ENCODE data around the gene FN3KRP. TPM values are rescaled to one million over a fixed set of nuclear protein-coding genes. Genes with fewer than 3 reads are reported as not detected.

FN3KRP gene
- total and polyA plus RNA-seq, 10 of the 15 experiments (the other 5 are each of a cell fraction or from before 2014, with no cell fraction given) = 1.8 to 50.5 (median 26.5) TPM

DNA sequence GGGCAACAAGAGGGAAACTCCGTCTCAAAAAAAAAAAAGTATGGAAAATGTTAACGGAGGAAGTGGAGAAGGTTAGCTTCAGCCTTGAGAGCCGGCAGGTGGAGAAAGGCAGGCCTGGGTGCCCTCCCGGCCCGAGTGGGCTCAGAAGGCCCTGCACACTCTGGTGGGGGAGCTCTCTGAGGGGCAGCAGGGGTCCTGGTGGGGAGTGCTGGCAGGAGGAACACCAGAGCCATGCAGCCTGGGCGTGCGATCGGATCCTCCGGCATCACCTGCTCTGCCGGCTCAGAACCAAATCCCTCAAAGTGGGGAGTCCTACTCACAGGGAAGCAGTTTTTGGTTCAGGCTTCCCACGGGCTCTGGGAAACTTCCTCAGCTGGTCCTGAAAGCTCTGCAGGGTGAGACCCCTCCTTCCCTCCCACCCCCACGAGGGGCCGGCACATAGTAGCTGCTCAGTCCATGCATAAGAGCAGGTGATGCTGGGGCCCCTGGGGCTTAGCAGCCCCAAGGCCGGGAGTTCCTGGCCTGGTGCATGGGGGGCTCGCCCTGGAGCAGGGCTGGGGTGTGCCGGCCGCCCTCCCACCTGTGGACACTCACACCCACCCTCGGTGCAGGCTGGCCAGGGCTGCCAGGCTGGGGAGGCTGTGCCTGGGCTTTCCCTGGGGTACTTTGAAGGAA lies 20.1 kb downstream of the FN3KRP start:
- no peak for ATAC-seq
- in situ Hi-C loops (cut with MboI) = no loop called here

More for the DNA sequence above, 20.1 kb downstream of the FN3KRP start:
- no peaks in the 10 kb centered on the region for H3K27me3 ChIP-seq (replicated peaks in 1 of 2; ENCODE audit: control insufficient read depth in 2 of 2, insufficient read depth in 2 of 2, low read length in 1 of 2)
- no peak overlapping the region for H3K4me2 ChIP-seq (ENCODE audit: control insufficient read depth, insufficient read depth)
- H2AFZ ChIP-seq (ENCODE audit: control insufficient read depth, low read depth, low read length) = no peak overlapping the region
- H4K20me1 ChIP-seq (ENCODE audit: control insufficient read depth, insufficient read depth) = no peaks in the 10 kb centered on the region
- POLR2A ChIA-PET = no interaction called here
- no peak overlapping the region for H3K9ac ChIP-seq (ENCODE audit: control insufficient read depth, insufficient read depth, low read length)
- no peak overlapping the region for H3K27ac ChIP-seq (ENCODE audit: control insufficient read depth, insufficient read depth)
- no peak overlapping the region for H3K4me3 ChIP-seq
- DNase-seq (ENCODE audit: low read depth, low spot score) = no peak
- RAD21 ChIA-PET (ENCODE audit: unreplicated experiment) = no interaction called here
- TF ChIP-seq, protein P1, sequence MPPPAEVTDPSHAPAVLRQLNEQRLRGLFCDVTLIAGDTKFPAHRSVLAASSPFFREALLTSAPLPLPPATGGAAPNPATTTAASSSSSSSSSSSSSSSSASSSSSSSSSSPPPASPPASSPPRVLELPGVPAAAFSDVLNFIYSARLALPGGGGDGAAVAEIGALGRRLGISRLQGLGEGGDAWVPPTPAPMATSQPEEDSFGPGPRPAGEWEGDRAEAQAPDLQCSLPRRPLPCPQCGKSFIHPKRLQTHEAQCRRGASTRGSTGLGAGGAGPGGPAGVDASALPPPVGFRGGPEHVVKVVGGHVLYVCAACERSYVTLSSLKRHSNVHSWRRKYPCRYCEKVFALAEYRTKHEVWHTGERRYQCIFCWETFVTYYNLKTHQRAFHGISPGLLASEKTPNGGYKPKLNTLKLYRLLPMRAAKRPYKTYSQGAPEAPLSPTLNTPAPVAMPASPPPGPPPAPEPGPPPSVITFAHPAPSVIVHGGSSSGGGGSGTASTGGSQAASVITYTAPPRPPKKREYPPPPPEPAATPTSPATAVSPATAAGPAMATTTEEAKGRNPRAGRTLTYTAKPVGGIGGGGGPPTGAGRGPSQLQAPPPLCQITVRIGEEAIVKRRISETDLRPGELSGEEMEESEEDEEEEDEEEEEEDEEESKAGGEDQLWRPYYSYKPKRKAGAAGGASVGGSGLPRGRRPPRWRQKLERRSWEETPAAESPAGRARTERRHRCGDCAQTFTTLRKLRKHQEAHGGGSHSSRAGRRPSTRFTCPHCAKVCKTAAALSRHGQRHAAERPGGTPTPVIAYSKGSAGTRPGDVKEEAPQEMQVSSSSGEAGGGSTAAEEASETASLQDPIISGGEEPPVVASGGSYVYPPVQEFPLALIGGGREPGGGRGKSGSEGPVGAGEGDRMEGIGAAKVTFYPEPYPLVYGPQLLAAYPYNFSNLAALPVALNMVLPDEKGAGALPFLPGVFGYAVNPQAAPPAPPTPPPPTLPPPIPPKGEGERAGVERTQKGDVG (CRISPR knock-in tag; IDR thresholded peaks at IDR 0.05) = no peak
- TF ChIP-seq NFYA (IDR thresholded peaks at IDR 0.05; ENCODE audit: borderline replicate concordance, low read depth, low read length) (no peak), TARDBP (IDR thresholded peaks at IDR 0.05; ENCODE audit: borderline replicate concordance) (no peak), RB1 (IDR thresholded peaks at IDR 0.05; ENCODE audit: borderline replicate concordance) (no peak), HDAC2 (IDR thresholded peaks at IDR 0.05) (no peak)
- TF ChIP-seq, protein P2, sequence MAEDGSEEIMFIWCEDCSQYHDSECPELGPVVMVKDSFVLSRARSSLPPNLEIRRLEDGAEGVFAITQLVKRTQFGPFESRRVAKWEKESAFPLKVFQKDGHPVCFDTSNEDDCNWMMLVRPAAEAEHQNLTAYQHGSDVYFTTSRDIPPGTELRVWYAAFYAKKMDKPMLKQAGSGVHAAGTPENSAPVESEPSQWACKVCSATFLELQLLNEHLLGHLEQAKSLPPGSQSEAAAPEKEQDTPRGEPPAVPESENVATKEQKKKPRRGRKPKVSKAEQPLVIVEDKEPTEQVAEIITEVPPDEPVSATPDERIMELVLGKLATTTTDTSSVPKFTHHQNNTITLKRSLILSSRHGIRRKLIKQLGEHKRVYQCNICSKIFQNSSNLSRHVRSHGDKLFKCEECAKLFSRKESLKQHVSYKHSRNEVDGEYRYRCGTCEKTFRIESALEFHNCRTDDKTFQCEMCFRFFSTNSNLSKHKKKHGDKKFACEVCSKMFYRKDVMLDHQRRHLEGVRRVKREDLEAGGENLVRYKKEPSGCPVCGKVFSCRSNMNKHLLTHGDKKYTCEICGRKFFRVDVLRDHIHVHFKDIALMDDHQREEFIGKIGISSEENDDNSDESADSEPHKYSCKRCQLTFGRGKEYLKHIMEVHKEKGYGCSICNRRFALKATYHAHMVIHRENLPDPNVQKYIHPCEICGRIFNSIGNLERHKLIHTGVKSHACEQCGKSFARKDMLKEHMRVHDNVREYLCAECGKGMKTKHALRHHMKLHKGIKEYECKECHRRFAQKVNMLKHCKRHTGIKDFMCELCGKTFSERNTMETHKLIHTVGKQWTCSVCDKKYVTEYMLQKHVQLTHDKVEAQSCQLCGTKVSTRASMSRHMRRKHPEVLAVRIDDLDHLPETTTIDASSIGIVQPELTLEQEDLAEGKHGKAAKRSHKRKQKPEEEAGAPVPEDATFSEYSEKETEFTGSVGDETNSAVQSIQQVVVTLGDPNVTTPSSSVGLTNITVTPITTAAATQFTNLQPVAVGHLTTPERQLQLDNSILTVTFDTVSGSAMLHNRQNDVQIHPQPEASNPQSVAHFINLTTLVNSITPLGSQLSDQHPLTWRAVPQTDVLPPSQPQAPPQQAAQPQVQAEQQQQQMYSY (CRISPR knock-in tag; IDR thresholded peaks at IDR 0.05) = no peak
- TF ChIP-seq, protein P3, sequence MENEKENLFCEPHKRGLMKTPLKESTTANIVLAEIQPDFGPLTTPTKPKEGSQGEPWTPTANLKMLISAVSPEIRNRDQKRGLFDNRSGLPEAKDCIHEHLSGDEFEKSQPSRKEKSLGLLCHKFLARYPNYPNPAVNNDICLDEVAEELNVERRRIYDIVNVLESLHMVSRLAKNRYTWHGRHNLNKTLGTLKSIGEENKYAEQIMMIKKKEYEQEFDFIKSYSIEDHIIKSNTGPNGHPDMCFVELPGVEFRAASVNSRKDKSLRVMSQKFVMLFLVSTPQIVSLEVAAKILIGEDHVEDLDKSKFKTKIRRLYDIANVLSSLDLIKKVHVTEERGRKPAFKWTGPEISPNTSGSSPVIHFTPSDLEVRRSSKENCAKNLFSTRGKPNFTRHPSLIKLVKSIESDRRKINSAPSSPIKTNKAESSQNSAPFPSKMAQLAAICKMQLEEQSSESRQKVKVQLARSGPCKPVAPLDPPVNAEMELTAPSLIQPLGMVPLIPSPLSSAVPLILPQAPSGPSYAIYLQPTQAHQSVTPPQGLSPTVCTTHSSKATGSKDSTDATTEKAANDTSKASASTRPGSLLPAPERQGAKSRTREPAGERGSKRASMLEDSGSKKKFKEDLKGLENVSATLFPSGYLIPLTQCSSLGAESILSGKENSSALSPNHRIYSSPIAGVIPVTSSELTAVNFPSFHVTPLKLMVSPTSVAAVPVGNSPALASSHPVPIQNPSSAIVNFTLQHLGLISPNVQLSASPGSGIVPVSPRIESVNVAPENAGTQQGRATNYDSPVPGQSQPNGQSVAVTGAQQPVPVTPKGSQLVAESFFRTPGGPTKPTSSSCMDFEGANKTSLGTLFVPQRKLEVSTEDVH (IDR thresholded peaks at IDR 0.05; ENCODE audit: low read depth, partially characterized antibody) = no peak
- WGBS (ENCODE audit: insufficient coverage, insufficient replicate concordance, low lambda C conversion rate, missing lambda C conversion rate) = 58% methylated on average over 18 of the region's 18 CpGs
- intact Hi-C loops (cut with micrococcal nuclease; ENCODE audit: unreplicated experiment) = no loop called here
- CTCF ChIA-PET = no interaction called here
- SMC1A ChIA-PET (ENCODE audit: uncharacterized antibody, unreplicated experiment) = interaction anchor here (0.8 kb wide), 1 partner anchor 138 kb away, joined by 3 read pairs; no protein-coding TSS in a partner anchor
- no peaks in the 10 kb centered on the region for H3K79me2 ChIP-seq (ENCODE audit: control insufficient read depth, insufficient read depth, low read length)
- H3K36me3 ChIP-seq (ENCODE audit: control insufficient read depth in 2 of 2, insufficient read depth in 2 of 2, low read length in 1 of 2) = no peaks in the 10 kb centered on the region
- BruUV-seq (replicated peaks) = no TSS peak
- H3K4me1 ChIP-seq (ENCODE audit: control insufficient read depth, insufficient read depth, low read length) = no peaks in the 10 kb centered on the region
- peaks cover 16% of the 10 kb centered on the region; the same call in 2 of the 3 replicates for H3K9me3 ChIP-seq (replicated peaks; ENCODE audit: control insufficient read depth, insufficient read depth, low read length)
- FAIRE-seq = no peak

Data from GM12878 (cell line).